Liver (tissue), 9 donors: ENCODE measurements around the gene CRAMP1. TPM values are rescaled to one million over a fixed set of nuclear protein-coding genes. Genes with fewer than 3 reads are reported as not detected.
"Not testable (repeated sequence)": the region's sequence is repeated elsewhere in the genome, so short reads cannot be mapped to it uniquely, and the experiment has no call there.

ENCODE experiments used
- DNase-seq: peaks from one replicate; pipeline ENCODE4 v3.0.0-alpha.2; 2017; ENCODE audit warnings: low spot score
- H3K27ac ChIP-seq, 2 donors: one replicate each; pipeline ENCODE4 v1.7.0; 2013; ENCODE audit warnings: inconsistent platforms in 2 of 2, low read length in 2 of 2, control low read depth in 1 of 2, low read depth in 1 of 2, mild to moderate bottlenecking in 1 of 2
- H3K27me3 ChIP-seq, 4 donors: one replicate each; pipeline versions ENCODE4 v1.6.1 to v1.7.0; 2013; ENCODE audit warnings: low read length in 3 of 4, inconsistent platforms in 1 of 4, mild to moderate bottlenecking in 1 of 4, moderate library complexity in 1 of 4; ENCODE audit not compliant: control insufficient read depth in 4 of 4, insufficient read depth in 4 of 4
- H3K36me3 ChIP-seq, 4 donors: one replicate each; pipeline versions ENCODE4 v1.6.1 to v1.7.0; 2013; ENCODE audit warnings: low read length in 3 of 4, mild to moderate bottlenecking in 3 of 4, low read depth in 1 of 4, moderate library complexity in 1 of 4; ENCODE audit not compliant: control insufficient read depth in 4 of 4, insufficient read depth in 3 of 4
- H3K4me1 ChIP-seq, 4 donors: one replicate each; pipeline versions ENCODE4 v1.6.1 to v1.7.0; 2013; ENCODE audit warnings: low read length in 3 of 4, mild to moderate bottlenecking in 3 of 4, moderate library complexity in 1 of 4; ENCODE audit not compliant: control insufficient read depth in 4 of 4, insufficient read depth in 4 of 4
- H3K4me3 ChIP-seq, 3 donors: one replicate each; pipeline versions ENCODE4 v1.6.1 to v1.7.0; 2013; ENCODE audit warnings: low read length in 3 of 3, control low read depth in 1 of 3, low read depth in 1 of 3, mild to moderate bottlenecking in 1 of 3
- H3K9ac ChIP-seq, 2 donors: one replicate each; pipeline ENCODE4 v1.7.0; 2013; ENCODE audit warnings: low read length in 2 of 2, mild to moderate bottlenecking in 2 of 2, moderate library complexity in 2 of 2, control low read depth in 1 of 2, low read depth in 1 of 2
- H3K9me3 ChIP-seq, 4 donors: one replicate each; pipeline versions ENCODE4 v1.6.1 to v1.7.0; 2013; ENCODE audit warnings: low read length in 3 of 4; ENCODE audit not compliant: control insufficient read depth in 4 of 4
- EGR1 ChIP-seq, 2 donors: IDR thresholded peaks; 2 replicates each; pipeline ENCODE4 v1.6.1; 2016 to 2018; ENCODE audit warnings: antibody characterized with exemption in 2 of 2, low read depth in 2 of 2
- FOXA1 ChIP-seq: IDR thresholded peaks from 2 replicates; pipeline ENCODE4 v1.6.1; 2016; ENCODE audit warnings: antibody characterized with exemption
- GABPA ChIP-seq, 2 donors: IDR thresholded peaks in 1 of 2; conservative IDR thresholded peaks in 1 of 2; 2 replicates each; pipeline ENCODE4 v1.6.1; 2016; ENCODE audit warnings: antibody characterized with exemption in 2 of 2, mild to moderate bottlenecking in 1 of 2, moderate library complexity in 1 of 2
- HNF4A ChIP-seq, 2 donors: conservative IDR thresholded peaks; 2 replicates each; pipeline ENCODE4 v1.6.1; 2016; ENCODE audit warnings: antibody characterized with exemption in 2 of 2, mild to moderate bottlenecking in 2 of 2
- JUND ChIP-seq, 2 donors: IDR thresholded peaks; 2 replicates each; pipeline ENCODE4 v1.6.1; 2016; ENCODE audit warnings: antibody characterized with exemption in 2 of 2
- NR2F2 ChIP-seq: IDR thresholded peaks from 2 replicates; pipeline ENCODE4 v1.6.1; 2016; ENCODE audit warnings: antibody characterized with exemption
- RAD21 ChIP-seq, 2 donors: IDR thresholded peaks; 2 replicates each; pipeline ENCODE4 v1.6.1; 2016; ENCODE audit warnings: antibody characterized with exemption in 2 of 2, mild to moderate bottlenecking in 2 of 2
- RXRA ChIP-seq, 2 donors: IDR thresholded peaks; 2 replicates each; pipeline ENCODE4 v1.6.1; 2017 to 2018; ENCODE audit warnings: antibody characterized with exemption in 2 of 2, mild to moderate bottlenecking in 1 of 2
- SP1 ChIP-seq: IDR thresholded peaks from 2 replicates; pipeline ENCODE4 v1.6.1; 2018; ENCODE audit warnings: antibody characterized with exemption, mild to moderate bottlenecking
- YY1 ChIP-seq: IDR thresholded peaks from 2 replicates; pipeline ENCODE4 v1.6.1; 2016; ENCODE audit warnings: antibody characterized with exemption, mild to moderate bottlenecking
- WGBS: extraction: QIAGEN DNeasy Blood & Tissue Kit; methylation state at CpG from one replicate; pipeline ENCODE4 v1.1.7; 2013; 5-methylcytosine and 5-hydroxymethylcytosine counted together
- polyA plus RNA-seq, 2 donors: library from polyadenylated mRNA; stranded (reverse) in 1 of 2; unstranded in 1 of 2; fragments of 200-250 nt in 1 of 2; fragments of >200 nt in 1 of 2; fragmentation: Nextera tagmentation in 1 of 2; extraction: Ambion mirVana in 1 of 2; gene quantifications; one replicate each; pipeline versions ENCODE4 v1.2.1 to v1.2.3, GENCODE V29; 2013 to 2015
- total RNA-seq, 2 donors: library from RNA; depleted of rRNA; stranded (reverse); fragments of >200 nt; gene quantifications; one replicate each; pipeline ENCODE4 v1.2.3, GENCODE V29; 2014
- TF ChIP-seq, protein P1 (sequence below): IDR thresholded peaks from 2 replicates; pipeline ENCODE4 v1.6.1; 2016; ENCODE audit warnings: antibody characterized with exemption
- TF ChIP-seq, protein P2 (sequence below): IDR thresholded peaks from 2 replicates; pipeline ENCODE4 v1.6.1; 2016; ENCODE audit warnings: antibody characterized with exemption
- TF ChIP-seq, protein P3 (sequence below): fragments of 150-350 bp; IDR thresholded peaks from 2 replicates; pipeline ENCODE4 v1.5.1; 2017; ENCODE audit warnings: improper control_type of control experiment, low read depth, low read length; ENCODE audit not compliant: missing input control
- TF ChIP-seq, protein P4 (sequence below): IDR thresholded peaks from 2 replicates; pipeline ENCODE4 v1.6.1; 2016; ENCODE audit warnings: antibody characterized with exemption, mild to moderate bottlenecking
- donor health status: healthy.
- donor health status: healthy.
- donor health status: healthy.
- donor health status: healthy.
- donor health status: healthy.

Gene CRAMP1
- total and polyA plus RNA-seq, 4 donors = 1.1 to 6.4 (median 4.2) TPM

DNA sequence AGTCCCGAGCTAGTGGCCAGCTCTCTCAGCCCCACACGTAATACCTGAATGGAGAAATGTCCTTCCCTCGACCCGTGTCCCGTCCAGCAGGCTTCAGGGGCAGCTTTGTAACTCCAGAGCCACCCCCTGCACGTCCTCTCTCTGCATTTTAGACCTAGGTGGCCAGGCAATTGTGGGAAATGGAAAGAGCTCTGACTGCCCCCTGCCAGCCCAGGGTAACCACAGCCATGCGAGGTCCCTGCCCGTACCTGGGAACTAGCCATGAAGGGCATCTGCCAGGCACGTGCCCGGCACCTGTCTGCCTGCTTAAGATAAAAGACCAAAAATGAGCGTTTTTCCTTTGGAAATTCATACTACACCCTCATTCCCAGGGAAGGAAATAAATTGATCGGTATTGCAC, 103.1 kb downstream of the CRAMP1 start:
- Histone ChIP-seq H3K27ac (peak overlapping the region in 1 of 2 donors; percentile 14), H3K27me3 (no peaks in the 10 kb centered on the region), H3K36me3 (no peaks in the 10 kb centered on the region), H3K4me3 (no peak overlapping the region), H3K4me1 (peaks cover 2 to 16% (median 6%) of the 10 kb centered on the region in 4 donors), H3K9me3 (no peaks in the 10 kb centered on the region), H3K9ac (no peak overlapping the region)
- TF ChIP-seq NR2F2 = no peak
- TF ChIP-seq, protein P1, sequence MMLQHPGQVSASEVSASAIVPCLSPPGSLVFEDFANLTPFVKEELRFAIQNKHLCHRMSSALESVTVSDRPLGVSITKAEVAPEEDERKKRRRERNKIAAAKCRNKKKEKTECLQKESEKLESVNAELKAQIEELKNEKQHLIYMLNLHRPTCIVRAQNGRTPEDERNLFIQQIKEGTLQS = no peak
- TF ChIP-seq, protein P2, sequence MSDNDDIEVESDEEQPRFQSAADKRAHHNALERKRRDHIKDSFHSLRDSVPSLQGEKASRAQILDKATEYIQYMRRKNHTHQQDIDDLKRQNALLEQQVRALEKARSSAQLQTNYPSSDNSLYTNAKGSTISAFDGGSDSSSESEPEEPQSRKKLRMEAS = no peak
- TF ChIP-seq, protein P3, sequence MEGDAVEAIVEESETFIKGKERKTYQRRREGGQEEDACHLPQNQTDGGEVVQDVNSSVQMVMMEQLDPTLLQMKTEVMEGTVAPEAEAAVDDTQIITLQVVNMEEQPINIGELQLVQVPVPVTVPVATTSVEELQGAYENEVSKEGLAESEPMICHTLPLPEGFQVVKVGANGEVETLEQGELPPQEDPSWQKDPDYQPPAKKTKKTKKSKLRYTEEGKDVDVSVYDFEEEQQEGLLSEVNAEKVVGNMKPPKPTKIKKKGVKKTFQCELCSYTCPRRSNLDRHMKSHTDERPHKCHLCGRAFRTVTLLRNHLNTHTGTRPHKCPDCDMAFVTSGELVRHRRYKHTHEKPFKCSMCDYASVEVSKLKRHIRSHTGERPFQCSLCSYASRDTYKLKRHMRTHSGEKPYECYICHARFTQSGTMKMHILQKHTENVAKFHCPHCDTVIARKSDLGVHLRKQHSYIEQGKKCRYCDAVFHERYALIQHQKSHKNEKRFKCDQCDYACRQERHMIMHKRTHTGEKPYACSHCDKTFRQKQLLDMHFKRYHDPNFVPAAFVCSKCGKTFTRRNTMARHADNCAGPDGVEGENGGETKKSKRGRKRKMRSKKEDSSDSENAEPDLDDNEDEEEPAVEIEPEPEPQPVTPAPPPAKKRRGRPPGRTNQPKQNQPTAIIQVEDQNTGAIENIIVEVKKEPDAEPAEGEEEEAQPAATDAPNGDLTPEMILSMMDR = no peak
- no peak for TF ChIP-seq YY1
- no peak for TF ChIP-seq HNF4A (conservative IDR thresholded peaks at IDR 0.05)
- TF ChIP-seq RAD21 (IDR thresholded peaks at IDR 0.05) = no peak
- TF ChIP-seq RXRA (IDR thresholded peaks at IDR 0.05) = no peak
- TF ChIP-seq JUND (IDR thresholded peaks at IDR 0.05) = no peak
- TF ChIP-seq FOXA1 = no peak
- DNase-seq = no peak
- 92% methylated on average over 12 of the region's 12 CpGs for WGBS

DNA sequence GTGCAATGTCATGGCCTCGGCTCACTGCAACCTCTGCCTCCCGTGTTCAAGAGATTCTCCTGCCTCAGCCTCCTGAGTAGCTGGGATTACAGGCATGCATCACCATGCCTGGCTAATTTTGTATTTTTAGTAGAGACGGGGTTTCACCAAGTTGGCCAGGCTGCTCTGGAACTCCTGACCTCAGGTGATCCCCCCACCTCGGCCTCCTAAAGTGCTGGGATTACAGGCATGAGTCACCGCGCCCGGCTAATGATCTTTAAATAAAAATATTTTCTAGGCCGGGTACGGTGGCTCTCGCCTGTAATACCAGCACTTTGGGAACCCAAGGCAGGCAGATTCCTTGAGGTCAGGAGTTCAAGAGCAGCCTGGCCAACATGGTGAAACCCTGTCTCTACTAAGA, 106.1 kb downstream of the CRAMP1 start:
- H3K36me3 ChIP-seq, H3K27me3 ChIP-seq, H3K4me1 ChIP-seq, DNase-seq, H3K9me3 ChIP-seq, H3K9ac ChIP-seq, H3K4me3 ChIP-seq, H3K27ac ChIP-seq: not testable (repeated sequence)
- WGBS = 94% methylated on average over 10 of the region's 10 CpGs

DNA sequence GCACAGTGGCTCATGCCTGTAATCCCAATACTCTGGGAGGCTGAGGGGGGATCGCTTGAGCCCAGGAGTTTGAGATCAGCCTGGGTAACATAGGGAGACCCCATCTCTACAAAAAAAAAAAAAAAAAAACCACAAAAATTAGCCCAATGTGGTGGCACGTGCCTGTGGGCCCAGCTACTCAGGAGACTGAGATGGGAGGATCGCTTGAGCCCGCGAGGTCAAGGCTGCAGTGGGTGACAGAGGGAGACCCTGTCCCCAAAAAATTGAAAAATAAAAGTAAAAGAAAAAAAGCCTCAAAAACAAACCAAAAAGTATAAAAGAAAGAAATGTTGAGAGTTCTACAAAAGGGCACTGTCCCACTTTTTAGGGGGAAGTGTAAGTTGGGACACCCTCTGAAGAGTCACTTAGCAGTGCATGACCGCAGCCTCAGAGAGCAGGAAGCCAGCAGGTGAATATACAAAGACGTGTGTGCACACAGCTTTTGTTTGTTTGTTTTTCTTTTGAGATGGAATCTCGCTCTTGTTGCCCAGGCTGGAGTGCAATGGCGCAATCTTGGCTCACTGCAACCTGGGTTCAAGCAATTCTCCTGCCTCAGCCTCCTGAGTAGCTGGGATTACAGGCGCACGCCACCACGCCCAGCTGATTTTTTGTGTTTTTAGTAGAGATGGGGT, 107.5 kb downstream of the CRAMP1 start:
- H3K4me3 ChIP-seq, H3K36me3 ChIP-seq, H3K4me1 ChIP-seq, H3K9ac ChIP-seq, DNase-seq, H3K9me3 ChIP-seq, H3K27ac ChIP-seq, H3K27me3 ChIP-seq: not testable (repeated sequence)
- WGBS = 74% methylated on average over 12 of the region's 12 CpGs
- TF ChIP-seq RXRA (IDR thresholded peaks at IDR 0.05) = peak in 1 of 2 donors; percentile 13
- TF ChIP-seq HNF4A (conservative IDR thresholded peaks at IDR 0.05) = peak in 1 of 2 donors; percentile 19

DNA sequence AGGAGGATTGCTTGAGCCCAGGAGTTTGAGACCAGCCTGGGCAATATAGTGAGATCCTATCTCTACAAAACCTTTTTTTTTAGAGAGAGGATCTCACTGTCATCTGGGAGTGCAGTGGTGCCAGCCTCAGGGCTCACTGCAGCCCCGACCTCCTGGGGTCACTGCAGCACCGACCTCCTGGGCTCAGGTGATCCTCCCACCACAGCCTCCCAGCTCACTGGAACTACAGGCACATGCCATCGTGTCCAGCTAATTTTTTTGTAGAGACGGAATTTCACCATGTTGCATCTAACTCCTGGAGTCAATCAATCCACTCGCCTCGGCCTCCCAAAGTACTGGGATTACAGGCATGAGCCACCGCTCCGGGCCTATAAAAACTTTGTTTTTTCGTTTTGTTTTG, 109.2 kb downstream of the CRAMP1 start:
- H3K9ac ChIP-seq = no peak overlapping the region
- 95% methylated on average over 9 of the region's 9 CpGs for WGBS
- H3K27me3 ChIP-seq = no peaks in the 10 kb centered on the region
- no peak overlapping the region for H3K4me3 ChIP-seq
- H3K36me3 ChIP-seq = peaks cover 0 to 10% (median 5%) of the 10 kb centered on the region in 4 donors
- H3K9me3 ChIP-seq = no peaks in the 10 kb centered on the region
- no peak for DNase-seq
- H3K27ac ChIP-seq = no peak overlapping the region
- H3K4me1 ChIP-seq = peaks cover 2 to 7% (median 4%) of the 10 kb centered on the region in 4 donors
- no peak for TF ChIP-seq GABPA (IDR thresholded peaks at IDR 0.05 in 1 of 2, conservative IDR thresholded peaks at IDR 0.05 in 1 of 2)
- TF ChIP-seq, protein P2 = no peak
- no peak for TF ChIP-seq RXRA (IDR thresholded peaks at IDR 0.05)
- no peak for TF ChIP-seq JUND (IDR thresholded peaks at IDR 0.05)
- TF ChIP-seq HNF4A (conservative IDR thresholded peaks at IDR 0.05) = no peak
- no peak for TF ChIP-seq SP1
- TF ChIP-seq EGR1 (IDR thresholded peaks at IDR 0.05; ENCODE audit: low read depth in 2 of 2) = no peak
- TF ChIP-seq, protein P4, sequence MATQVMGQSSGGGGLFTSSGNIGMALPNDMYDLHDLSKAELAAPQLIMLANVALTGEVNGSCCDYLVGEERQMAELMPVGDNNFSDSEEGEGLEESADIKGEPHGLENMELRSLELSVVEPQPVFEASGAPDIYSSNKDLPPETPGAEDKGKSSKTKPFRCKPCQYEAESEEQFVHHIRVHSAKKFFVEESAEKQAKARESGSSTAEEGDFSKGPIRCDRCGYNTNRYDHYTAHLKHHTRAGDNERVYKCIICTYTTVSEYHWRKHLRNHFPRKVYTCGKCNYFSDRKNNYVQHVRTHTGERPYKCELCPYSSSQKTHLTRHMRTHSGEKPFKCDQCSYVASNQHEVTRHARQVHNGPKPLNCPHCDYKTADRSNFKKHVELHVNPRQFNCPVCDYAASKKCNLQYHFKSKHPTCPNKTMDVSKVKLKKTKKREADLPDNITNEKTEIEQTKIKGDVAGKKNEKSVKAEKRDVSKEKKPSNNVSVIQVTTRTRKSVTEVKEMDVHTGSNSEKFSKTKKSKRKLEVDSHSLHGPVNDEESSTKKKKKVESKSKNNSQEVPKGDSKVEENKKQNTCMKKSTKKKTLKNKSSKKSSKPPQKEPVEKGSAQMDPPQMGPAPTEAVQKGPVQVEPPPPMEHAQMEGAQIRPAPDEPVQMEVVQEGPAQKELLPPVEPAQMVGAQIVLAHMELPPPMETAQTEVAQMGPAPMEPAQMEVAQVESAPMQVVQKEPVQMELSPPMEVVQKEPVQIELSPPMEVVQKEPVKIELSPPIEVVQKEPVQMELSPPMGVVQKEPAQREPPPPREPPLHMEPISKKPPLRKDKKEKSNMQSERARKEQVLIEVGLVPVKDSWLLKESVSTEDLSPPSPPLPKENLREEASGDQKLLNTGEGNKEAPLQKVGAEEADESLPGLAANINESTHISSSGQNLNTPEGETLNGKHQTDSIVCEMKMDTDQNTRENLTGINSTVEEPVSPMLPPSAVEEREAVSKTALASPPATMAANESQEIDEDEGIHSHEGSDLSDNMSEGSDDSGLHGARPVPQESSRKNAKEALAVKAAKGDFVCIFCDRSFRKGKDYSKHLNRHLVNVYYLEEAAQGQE = no peak
- TF ChIP-seq, protein P3 = no peak
